HG03139 (cell line): ENCODE results near the gene SCFD1.
"Not testable (repeated sequence)": the region's sequence is repeated elsewhere in the genome, so short reads cannot be mapped to it uniquely, and the experiment has no call there.

Source experiments
- ATAC-seq: cut with Tn5 transposase; IDR thresholded peaks from one replicate; pipeline ENCODE4 v1.9.1; 2021; ENCODE audit not compliant: unreplicated experiment

The SCFD1 gene

DNA sequence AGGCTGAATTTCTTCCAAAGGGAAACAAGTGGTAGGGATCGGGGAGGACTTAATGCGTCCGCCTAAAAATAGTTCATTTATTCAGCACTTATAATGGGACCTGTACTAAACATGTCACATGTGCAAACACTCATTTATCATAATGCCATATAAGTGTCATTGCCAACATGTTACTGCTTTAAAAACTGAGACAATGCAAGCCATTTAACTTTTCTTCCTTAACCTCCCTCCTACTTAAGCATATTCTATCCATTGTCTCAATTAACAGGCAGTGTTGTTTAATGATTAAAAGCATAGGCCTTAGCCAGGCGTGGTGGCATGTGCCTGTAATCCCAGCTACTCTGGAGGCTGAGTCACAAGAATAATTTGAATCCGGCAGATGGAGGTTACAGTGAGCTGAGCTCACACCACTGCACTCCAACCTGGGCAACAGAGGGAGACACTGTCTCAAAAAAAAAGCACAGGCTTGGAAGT, 13.5 kb upstream of the SCFD1 start:
- no peak for ATAC-seq

DNA sequence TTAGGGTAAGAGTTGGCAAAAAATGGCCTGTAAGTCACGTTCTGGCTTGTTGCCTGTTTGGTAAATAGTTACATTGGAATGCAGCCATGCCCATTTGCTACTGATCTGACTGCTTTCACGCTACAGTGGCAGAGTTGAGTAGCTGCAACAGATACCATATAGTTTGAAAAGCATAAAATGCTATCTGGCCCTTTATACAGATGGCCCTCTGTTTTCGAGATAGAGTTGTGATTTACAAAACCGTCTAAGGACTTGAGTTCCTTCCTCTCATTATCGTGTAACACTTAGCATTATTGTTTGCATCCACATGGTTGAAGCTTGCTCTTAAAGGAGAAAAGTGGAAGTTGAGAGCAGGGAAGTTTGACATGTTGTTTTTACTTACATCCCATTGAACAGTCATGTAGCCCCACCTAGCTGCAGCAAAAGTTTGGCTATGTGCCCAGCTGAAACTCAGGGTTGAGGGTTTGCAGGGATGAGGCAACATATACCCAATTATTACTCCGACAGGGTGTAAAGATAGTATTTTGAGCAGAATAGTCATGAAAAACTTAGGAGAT, 11.3 kb upstream of the SCFD1 start:
- ATAC-seq = no peak

DNA sequence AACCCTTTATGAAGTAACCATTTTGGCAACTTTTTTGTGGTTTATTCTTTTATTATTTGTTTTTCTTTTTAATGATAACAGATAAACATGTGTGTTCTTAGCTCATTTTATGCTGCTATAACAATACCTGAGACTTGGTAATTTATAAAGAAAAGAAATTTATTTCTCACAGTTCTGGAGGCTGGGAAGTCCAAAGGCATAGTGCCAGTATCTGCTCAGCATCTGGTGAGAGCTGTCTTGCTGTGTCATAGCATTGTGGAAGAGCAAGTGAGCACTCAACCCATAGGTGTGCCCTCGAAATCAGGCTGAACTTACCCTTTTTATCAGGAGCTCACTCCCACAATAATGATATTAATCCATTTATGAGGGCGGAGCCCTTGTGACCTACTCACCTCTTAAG, 8.0 kb upstream of the SCFD1 start:
- ATAC-seq = no peak

DNA sequence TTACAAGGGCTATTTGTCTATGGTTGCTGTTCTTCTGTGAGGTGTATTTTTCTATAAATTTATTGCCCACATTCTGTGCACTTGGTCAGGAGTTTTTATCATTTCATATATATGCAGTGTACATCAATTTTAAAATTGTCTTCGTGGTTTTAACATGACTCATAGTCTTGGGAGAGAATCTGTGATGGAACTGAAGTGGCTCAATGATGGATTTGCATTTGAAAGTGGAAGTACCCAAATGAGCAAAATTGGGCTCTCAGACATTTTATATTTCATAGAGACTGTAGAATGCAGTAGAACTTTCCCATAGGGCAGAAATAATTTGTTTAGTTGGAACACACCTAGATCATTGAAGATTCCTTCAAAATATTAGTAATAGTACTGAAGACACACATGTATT, 1.9 kb upstream of the SCFD1 start:
- peak; percentile 36 for ATAC-seq

DNA sequence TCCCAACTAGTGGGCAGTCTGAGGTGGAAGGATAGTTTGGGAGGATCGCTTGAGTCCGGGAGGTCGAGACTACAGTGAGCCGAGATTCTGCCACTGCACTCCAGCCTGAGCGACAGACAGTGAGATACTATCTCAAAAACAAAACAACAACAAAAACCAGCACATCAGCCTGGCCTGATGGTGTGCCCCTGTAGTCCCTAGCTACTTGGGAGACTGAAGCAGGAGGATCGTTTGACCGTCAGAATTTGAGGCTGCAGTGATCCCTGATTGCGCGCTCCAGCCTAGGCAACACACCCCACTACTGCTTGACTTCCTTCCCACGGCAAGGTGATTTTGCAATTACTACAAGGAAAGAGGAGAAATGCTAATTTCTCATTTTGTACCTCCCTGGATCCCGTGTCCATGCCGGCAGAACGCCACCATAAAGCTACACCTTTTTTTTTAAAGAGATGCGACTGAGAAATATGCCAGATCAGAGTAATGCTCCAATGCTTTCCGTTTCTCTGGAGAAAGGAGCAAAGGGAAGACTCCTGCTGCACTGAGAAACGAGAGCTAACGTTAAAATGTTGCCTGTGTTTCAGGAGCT, 672 bp upstream of the SCFD1 start:
- ATAC-seq = peak; percentile 2

DNA sequence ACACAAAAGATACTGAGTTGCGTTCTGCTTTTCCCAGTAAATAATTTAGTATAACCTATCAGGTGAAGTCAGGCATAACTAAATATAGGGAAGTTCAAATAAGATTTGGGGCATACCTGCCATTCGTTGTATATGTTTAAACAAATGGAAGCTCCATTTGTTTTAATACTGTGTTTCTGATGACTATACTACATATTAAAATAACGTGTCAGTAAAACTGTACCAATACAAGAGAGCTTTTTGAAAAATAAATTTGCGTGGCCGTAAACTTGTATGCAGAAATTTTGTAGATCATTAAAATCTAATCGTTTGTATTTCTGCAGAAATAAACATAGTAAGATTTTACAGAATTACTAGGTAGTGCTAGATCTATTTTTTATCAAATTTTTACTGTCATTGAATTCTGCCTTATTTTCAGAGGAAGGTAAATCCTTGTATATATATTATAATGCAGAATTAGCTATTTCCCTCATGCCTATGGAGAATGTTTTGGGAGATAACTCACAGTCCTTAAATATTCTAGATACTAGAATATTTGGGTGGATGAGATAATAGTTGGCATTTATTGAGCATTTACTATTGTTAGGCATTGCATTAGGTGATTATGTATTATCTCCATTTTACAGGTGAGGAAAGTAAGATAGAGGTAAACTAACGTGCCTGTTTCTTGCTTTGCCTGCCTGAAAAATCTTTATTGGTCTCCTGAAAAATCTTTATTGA, 1.5 kb downstream of the SCFD1 start:
- no peak for ATAC-seq

DNA sequence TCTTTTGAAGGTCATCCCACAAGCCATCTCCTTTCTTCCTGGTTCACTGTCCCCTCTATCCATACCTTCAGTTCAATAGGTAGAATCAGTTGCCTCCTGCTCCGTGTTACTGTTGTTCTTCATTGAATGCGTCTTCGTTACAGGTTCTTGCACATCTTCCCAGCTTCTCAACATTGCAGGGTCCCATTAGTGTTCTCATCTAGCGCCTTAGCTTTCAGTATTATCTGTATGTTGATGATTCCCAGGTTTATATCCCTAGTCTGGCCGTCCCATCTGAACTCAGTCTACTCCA, 2.0 kb downstream of the SCFD1 start:
- no peak for ATAC-seq

DNA sequence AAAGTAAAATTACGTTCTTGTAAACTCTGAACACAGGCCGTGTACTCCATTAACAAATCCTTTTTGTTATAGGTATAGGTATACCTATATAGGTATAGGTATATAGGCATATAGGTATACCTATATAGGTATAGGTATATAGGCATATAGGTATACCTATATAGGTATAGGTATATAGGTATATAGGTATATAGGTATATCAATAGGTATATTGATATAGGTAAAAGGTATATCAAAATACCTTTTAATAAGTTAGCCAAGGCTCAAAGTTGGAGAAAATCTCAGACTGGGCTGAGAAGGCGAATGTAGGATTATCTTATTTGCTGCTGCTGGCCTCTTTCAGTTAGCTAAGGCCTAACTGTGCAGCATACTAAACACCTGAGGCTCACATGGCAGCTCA, 3.4 kb downstream of the SCFD1 start:
- ATAC-seq = no peak

DNA sequence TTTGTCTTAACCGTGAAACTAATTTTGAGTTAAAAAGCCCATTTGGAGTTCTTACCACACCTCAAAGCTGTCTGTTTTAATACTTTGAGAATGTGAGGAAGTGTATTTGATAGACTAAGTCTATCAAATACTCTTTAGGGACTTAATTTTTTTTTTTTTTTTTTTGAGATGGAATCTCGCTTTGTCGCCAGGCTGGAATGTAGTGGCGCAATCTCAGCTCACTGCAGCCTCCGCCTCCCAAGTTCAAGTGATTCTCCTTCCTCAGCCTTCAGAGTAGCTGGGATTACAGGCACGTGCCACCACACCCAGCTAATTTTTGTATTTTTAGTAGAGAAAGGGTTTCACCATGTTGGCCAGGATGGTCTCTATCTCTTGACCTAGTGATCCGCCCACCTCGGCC, 7.3 kb downstream of the SCFD1 start:
- not testable (repeated sequence) for ATAC-seq

DNA sequence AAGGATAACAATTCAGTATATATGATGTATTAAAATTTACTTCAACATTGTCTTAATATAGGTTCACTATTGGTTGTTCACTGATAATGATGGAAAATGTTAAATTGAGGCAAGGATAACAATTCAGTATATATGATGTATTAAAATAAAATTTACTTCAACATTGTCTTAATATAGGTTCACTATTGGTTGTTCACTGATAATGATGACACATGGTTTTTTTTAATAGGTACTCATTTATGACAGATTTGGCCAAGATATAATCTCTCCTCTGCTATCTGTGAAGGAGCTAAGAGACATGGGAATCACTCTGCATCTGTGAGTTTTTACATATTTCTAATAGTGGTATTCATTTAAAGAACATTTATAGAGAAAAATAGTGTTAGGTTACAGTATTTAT, 8.1 kb downstream of the SCFD1 start:
- no peak for ATAC-seq

DNA sequence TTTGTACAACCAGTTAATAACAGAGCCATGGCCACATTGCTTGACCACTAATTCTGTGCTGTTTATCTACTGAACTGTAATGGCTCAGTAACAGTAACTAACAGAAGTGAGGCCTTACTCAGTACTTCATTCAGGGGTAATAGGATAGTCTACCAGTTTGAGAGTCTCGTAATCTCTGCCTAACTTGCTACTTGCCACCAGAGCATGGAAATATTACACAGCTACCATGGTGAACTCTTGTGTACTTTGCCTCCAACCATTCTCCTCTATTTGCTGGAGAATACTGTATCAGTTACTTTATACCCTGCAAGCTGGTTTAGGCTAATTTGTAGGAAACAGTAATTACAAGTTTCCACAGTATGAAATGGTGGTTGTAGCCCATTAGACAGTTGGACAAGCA, 10.6 kb downstream of the SCFD1 start:
- ATAC-seq = no peak

DNA sequence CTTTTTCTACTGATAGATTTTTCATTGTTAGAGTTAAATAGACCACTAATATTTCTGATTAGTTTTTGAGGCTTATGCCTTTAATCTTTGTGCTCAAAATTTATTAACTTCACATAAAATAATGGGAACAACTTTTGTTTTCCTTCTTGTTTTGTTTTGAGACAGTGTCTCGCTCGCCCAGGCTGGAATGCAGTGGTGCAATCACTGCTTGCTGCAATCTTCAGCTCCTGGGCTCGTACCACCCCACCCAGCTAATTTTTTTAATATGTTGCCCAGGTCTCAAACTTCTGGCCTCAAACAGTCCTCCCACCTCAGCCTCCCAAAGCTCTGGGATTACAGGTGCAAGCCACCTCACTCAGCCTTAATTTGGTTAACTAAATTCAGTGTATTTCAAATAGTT, 16.8 kb downstream of the SCFD1 start:
- ATAC-seq = no peak

DNA sequence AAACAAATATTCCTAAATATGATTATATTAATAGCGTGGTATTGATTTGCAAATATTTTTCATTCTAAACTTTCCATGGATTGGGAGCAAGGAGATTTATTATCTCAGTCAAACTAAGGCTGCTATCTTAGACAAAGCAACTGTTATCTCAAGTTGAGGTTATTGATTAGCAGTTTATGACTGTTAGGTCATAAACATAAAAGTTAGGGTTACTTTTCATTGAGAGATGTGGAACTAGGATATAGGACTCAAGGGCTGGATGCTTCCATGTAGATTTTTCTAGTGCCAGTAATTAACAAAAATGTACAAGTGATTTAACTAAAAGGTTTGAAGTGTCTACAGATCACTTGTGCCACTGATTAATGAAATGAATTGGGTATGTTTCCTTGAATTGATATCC, 19.1 kb downstream of the SCFD1 start:
- no peak for ATAC-seq

DNA sequence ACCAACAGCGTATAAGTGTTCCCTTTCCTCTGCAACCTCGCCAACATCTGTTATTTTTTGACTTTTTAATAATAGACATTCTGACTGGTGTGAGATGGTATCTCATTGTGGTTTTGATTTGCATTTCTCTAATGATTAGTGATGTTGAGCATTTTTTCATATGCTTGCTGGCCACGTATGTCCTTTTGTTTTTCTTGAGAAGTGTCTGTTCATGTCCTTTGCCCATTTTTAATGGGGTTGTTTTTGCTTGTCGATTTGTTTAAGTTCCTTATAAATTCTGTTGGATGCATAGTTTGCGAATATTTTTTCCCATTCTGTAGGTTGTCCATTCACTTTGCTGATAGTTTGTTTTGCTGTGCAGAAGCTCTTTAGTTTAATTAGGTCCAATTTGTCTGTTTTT, 22.3 kb downstream of the SCFD1 start:
- not testable (repeated sequence) for ATAC-seq

DNA sequence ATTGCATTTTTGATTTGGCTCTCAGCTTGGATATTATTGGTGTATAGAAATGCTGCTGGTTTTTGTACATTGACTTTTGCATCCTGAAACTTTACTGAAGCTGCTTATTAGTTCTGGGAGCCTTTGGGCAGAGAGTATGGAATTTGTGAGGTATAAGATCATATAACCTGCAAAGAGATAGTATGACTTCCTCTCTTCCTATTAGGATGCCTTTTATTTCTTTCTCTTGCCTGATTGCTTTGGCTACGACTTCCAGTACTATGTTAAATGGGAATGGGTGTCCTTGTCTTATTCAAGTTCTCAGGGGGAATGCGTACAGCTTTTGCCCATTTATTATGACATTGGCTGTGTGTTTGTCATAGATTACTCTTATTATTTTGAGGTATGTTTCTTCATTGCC, 23.5 kb downstream of the SCFD1 start:
- ATAC-seq = no peak

DNA sequence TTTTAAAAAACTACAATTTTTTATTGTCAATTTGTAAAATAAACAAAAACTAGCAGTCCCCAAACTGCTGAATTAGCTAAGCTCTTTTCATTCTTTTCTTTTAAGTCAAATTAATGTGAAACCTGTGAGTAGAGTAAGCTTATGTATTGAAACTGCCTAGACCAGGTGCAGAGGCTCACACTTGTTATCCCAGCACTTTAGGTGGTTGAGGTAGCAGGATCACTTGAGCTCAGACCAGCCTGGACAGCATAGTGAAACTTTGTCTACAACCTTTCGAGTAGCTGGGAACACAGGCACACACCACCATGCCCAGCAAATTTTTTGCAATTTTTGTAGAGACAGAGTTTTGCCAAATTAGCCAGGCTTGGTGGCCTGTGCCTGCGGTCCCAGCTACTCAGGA, 26.4 kb downstream of the SCFD1 start:
- peak; percentile 61 for ATAC-seq

DNA sequence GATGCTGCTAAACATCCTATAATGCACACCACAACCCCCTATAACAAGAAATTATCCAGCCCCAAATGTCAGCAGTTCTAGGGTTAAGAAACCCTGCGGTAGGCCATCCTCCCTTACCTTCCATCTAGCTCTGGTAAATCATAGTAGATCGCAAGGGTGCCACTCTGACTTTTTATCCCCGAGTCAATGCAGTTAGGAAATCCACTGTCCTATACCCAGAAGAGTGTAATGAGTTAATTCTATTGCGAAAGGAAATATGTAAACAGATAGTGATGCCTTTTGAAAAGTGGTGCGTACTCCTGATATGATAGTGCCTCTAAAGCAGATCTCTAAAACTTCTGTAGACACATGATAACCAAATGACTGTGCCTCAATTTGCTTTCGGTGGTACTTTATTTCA, 29.8 kb downstream of the SCFD1 start:
- no peak for ATAC-seq

DNA sequence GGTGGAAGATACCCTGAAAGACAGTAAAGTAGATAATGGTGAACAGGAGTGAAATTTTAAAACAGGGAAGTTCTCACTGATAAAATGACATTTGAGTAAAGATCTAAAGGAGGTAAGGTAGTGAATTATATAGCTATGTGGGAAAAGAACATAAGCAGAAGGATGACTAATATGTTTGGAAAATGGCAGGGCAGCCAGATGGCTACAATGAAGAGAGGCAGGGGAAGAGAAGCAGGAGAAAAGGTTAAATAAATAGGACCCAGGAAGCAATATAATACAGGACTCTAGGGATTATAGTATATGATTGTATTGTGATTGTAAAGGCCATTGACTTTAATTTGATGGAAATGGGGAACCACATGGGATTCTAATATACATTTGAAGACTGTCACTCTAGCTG, 33.0 kb downstream of the SCFD1 start:
- no peak for ATAC-seq

DNA sequence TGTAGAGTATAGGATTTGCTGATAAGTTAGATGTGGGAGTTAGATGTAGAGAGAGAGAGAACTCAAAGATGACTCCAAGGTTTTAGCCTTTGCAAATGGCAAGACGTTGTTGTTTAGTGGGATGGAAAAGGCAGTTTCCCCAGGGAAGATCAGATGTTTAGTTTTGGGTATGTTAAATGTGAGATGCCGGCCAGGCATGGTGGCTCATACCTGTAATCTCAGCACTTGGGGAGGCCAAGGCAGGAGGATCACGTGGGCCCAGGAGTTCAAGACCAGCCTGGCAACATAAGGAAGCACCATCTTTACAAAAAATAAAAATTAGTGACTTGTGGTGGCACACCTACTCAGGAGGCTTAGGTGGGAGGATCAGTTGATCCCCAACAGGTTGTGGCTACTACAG, 33.5 kb downstream of the SCFD1 start:
- no peak for ATAC-seq

DNA sequence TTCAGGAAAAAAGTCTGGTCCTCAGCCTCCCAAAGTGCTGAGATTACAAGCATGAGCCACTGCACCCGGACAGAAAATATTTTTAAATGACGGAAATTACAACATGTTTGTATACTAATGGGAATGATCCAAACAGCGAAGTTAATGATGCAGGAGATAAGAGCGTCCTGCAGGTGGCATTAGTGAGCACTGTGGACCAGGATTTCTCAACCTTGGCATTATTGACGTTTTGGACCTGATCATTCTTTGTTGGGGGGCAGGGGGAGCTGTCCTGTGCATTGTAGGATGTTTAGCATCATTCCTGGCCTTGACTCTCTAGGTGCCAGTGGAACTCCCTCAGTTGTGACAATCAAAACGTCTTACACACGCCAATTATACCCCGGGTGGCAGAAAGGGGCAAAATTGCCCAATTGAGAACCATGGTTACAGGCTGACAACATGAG, 34.1 kb downstream of the SCFD1 start:
- no peak for ATAC-seq

DNA sequence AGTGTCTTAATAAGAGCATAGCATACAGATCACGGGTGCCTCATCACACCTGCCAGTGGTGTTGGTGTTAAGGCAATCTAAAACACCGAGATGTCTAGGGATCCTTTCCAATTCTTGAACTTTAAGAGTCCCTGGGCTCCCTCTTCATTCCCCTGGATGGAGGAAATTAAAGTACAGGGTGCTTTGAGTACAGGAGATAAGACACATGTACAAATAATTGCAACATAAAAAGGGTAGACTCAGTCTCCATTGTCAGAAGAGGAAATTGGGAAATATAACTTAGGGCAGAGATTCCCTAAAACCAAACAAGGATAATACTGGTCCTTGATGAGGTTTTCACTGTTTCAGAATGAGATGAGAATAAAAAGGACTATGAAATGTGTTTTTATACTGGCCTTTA, 34.9 kb downstream of the SCFD1 start:
- ATAC-seq = no peak

DNA sequence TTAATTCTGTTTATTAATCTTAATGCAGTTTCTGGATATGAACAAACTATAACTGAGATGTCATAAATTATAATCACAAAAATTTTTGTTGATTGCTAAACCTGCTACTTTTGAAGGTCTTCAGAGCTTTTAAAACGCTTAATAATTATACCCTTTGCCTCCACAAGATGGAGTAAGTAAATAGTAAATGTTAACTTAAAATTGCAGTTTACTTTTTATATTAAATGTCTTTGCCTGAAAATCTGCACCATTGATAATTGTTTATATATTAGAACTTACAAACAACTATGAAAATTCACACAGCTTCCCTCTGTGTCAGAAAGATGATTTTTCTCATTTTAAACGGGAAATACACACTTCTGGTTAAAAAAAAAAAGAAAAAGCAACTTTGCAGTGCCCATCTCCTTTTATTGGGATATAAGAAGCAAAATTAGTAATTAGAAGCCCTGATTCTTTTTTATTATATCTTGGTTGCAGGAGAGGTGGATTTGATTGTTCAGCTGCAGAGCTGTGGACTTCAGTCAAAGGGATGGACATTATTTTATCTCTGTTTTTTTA, 35.6 kb downstream of the SCFD1 start:
- ATAC-seq = no peak

DNA sequence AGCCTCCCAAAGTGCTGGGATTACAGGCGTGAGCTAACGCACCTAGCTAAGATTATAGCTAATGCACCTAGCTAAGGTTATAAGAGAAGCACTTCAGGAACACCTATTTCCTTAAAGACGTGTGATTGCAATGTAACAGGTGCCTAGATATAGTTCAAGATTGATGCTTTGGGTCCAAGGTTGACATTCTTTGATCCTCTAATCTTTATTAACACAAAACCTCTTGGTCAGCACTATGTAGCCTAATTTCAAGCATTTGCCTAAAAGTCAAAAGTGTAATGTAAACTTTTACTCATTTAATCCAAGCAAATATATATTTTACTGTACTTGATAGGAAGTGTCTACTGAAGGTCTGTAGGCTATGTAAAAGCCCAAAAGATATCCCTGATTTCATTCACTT, 36.5 kb downstream of the SCFD1 start:
- ATAC-seq = no peak
